GM23338 (cell line): ENCODE data around the gene NKAPD1. TPM values are rescaled to one million over a fixed set of nuclear protein-coding genes. Genes with fewer than 3 reads are reported as not detected.

Source experiments
- ATAC-seq: fragments of 200-7000 bp; cut with Tn5 transposase; 3 replicates; pipeline ENCODE4 v1.9.1; 2020
- DNase-seq: peaks from one replicate; pipeline ENCODE4 v3.0.0-alpha.2; 2015; ENCODE audit warnings: low spot score
- H2AFZ ChIP-seq: fragments of 200-600 bp; sonication (generic); 2 replicates; pipeline ENCODE4 v1.8.0; 2016; ENCODE audit warnings: antibody characterized with exemption, mild to moderate bottlenecking, moderate library complexity
- H3F3A ChIP-seq: fragments of 200-600 bp; sonication (generic); replicated peaks from 2 replicates; pipeline ENCODE4 v1.8.0; 2017; ENCODE audit warnings: antibody characterized with exemption, mixed run types, low read depth
- H3K27ac ChIP-seq: fragments of 200-600 bp; sonication (generic); 2 replicates; pipeline ENCODE4 v1.6.1; 2016; ENCODE audit warnings: low read depth
- H3K27me3 ChIP-seq: fragments of 200-600 bp; sonication (generic); 2 replicates; pipeline ENCODE4 v1.8.0; 2016; ENCODE audit warnings: mild to moderate bottlenecking, mixed run types, moderate library complexity; ENCODE audit not compliant: insufficient read depth
- H3K36me3 ChIP-seq: fragments of 200-600 bp; sonication (generic); 2 replicates; pipeline ENCODE4 v1.8.0; 2016; ENCODE audit warnings: mild to moderate bottlenecking; ENCODE audit not compliant: insufficient read depth
- H3K4me1 ChIP-seq: fragments of 200-600 bp; sonication (generic); 2 replicates; pipeline ENCODE4 v1.8.0; 2016; ENCODE audit warnings: mild to moderate bottlenecking, moderate library complexity; ENCODE audit not compliant: insufficient read depth
- H3K4me2 ChIP-seq: fragments of 200-600 bp; sonication (generic); 2 replicates; pipeline ENCODE4 v1.7.1; 2017; ENCODE audit warnings: mixed run types
- H3K4me3 ChIP-seq: fragments of 200-600 bp; sonication (generic); 2 replicates; pipeline ENCODE4 v1.6.1; 2016; ENCODE audit warnings: mixed run types
- H3K79me2 ChIP-seq: fragments of 200-600 bp; sonication (generic); replicated peaks from 2 replicates; pipeline ENCODE4 v1.8.0; 2017; ENCODE audit warnings: mild to moderate bottlenecking; ENCODE audit not compliant: insufficient read depth
- H3K9me2 ChIP-seq: fragments of 200-600 bp; sonication (generic); 2 replicates; pipeline ENCODE4 v1.8.0; 2017; ENCODE audit not compliant: insufficient read depth
- H4K20me1 ChIP-seq: fragments of 200-600 bp; sonication (generic); replicated peaks from 2 replicates; pipeline ENCODE4 v1.8.0; 2017; ENCODE audit warnings: mild to moderate bottlenecking; ENCODE audit not compliant: insufficient read depth
- H3K27ac Mint-ChIP-seq: 2 replicates; pipeline ENCODE4 v1.8.0; 2020; ENCODE audit warnings: inconsistent platforms, mild to moderate bottlenecking, moderate library complexity, mixed read lengths
- H3K27me3 Mint-ChIP-seq: 3 replicates; pipeline ENCODE4 v1.8.0; 2022; ENCODE audit warnings: low read depth, mild to moderate bottlenecking, moderate library complexity, mixed read lengths, inconsistent platforms; ENCODE audit not compliant: insufficient read depth, poor library complexity
- H3K36me3 Mint-ChIP-seq: 3 replicates; pipeline ENCODE4 v1.8.0; 2021; ENCODE audit warnings: low read depth, mild to moderate bottlenecking, inconsistent platforms, moderate library complexity, mixed read lengths
- H3K4me1 Mint-ChIP-seq: 3 replicates; pipeline ENCODE4 v1.8.0; 2020; ENCODE audit warnings: mild to moderate bottlenecking, inconsistent platforms, mixed read lengths
- H3K4me3 Mint-ChIP-seq: 3 replicates; pipeline ENCODE4 v1.8.0; 2021; ENCODE audit warnings: moderate library complexity, mild to moderate bottlenecking, inconsistent platforms, mixed read lengths
- H3K9me3 Mint-ChIP-seq: 3 replicates; pipeline ENCODE4 v1.8.0; 2020; ENCODE audit warnings: moderate library complexity, mild to moderate bottlenecking, inconsistent platforms, mixed read lengths
- EZH2 ChIP-seq: fragments of 200-600 bp; sonication (generic); IDR thresholded peaks from one replicate; pipeline ENCODE4 v1.8.0; 2017; ENCODE audit warnings: antibody characterized with exemption, mild to moderate bottlenecking, low read depth; ENCODE audit not compliant: unreplicated experiment
- EZH2phosphoT487 ChIP-seq: fragments of 200-600 bp; sonication (generic); IDR thresholded peaks from one replicate; pipeline ENCODE4 v1.8.1; 2018; ENCODE audit warnings: antibody characterized with exemption; ENCODE audit not compliant: unreplicated experiment
- POLR2AphosphoS5 ChIP-seq: IDR thresholded peaks from 2 replicates; pipeline ENCODE4 v1.6.1; 2016; ENCODE audit warnings: antibody characterized with exemption, low read depth
- STAT1 ChIP-seq: IDR thresholded peaks from one replicate; pipeline ENCODE4 v1.6.1; 2016; ENCODE audit warnings: antibody characterized with exemption; ENCODE audit not compliant: unreplicated experiment
- polyA plus RNA-seq: library from polyadenylated mRNA; unstranded; fragments of >200 nt; fragmentation: Nextera tagmentation; extraction: Ambion mirVana; gene quantifications from 2 replicates; pipeline ENCODE4 v1.2.1, GENCODE V29; 2016
- total RNA-seq: library from RNA; depleted of rRNA; stranded (reverse); fragments of >200 nt; shearing (Covaris generic); gene quantifications from 2 replicates; pipeline ENCODE4 v1.2.3, GENCODE V29; 2014
- TF ChIP-seq, protein P1 (sequence below), 2 experiments: fragments of 200-600 bp in 1 of 2; sonication (generic) in 1 of 2; conservative IDR thresholded peaks; 2 replicates each; pipeline versions ENCODE4 v1.5.1 to v1.6.1; 2016 to 2017; ENCODE audit warnings: antibody characterized with exemption in 2 of 2, low read depth in 2 of 2, mild to moderate bottlenecking in 2 of 2, moderate library complexity in 1 of 2
- TF ChIP-seq, protein P2 (sequence below): fragments of 250-450 bp; sonication (Bioruptor Pico); IDR thresholded peaks from 2 replicates; pipeline ENCODE4 v1.5.0; 2020; ENCODE audit warnings: mild to moderate bottlenecking, moderate library complexity

NKAPD1 gene
- total and polyA plus RNA-seq, 2 experiments from 2014 or later: 14.6 to 40.6 TPM

DNA sequence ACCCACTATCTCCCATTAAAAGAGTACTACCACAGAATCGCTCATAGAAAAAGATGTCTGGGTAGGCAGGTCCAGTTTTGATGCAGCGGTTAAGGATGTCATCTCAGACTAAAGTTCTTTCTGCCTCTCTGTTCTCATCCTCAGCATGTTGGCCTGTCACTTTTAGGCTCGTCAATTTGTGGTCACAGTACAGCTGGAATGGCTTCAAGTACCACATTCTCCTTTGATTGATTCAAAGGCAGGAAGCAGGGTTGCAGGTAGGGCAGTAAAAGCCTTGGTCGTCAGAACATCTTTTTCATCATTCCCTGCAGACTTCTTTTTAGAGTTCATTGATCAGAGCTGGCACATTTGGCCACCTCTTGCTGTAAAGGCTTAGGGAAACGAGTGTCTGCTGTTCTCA lies 41.3 kb downstream of the NKAPD1 start:
- no peak overlapping the region for H3K4me2 ChIP-seq
- H3K27me3 Mint-ChIP-seq: peaks cover 3% of the 10 kb centered on the region
- no peak for DNase-seq
- H3K9me3 Mint-ChIP-seq: no peaks in the 10 kb centered on the region; the same call in 2 of the 3 replicates
- H2AFZ ChIP-seq: no peak overlapping the region
- no peak overlapping the region for H3K27ac ChIP-seq
- TF ChIP-seq EZH2 (no peak), POLR2AphosphoS5 (no peak), STAT1 (no peak), EZH2phosphoT487 (no peak)
- TF ChIP-seq, protein P1, sequence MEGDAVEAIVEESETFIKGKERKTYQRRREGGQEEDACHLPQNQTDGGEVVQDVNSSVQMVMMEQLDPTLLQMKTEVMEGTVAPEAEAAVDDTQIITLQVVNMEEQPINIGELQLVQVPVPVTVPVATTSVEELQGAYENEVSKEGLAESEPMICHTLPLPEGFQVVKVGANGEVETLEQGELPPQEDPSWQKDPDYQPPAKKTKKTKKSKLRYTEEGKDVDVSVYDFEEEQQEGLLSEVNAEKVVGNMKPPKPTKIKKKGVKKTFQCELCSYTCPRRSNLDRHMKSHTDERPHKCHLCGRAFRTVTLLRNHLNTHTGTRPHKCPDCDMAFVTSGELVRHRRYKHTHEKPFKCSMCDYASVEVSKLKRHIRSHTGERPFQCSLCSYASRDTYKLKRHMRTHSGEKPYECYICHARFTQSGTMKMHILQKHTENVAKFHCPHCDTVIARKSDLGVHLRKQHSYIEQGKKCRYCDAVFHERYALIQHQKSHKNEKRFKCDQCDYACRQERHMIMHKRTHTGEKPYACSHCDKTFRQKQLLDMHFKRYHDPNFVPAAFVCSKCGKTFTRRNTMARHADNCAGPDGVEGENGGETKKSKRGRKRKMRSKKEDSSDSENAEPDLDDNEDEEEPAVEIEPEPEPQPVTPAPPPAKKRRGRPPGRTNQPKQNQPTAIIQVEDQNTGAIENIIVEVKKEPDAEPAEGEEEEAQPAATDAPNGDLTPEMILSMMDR (conservative IDR thresholded peaks at IDR 0.05; ENCODE audit: low read depth in 2 of 2): no peak
- TF ChIP-seq, protein P2, sequence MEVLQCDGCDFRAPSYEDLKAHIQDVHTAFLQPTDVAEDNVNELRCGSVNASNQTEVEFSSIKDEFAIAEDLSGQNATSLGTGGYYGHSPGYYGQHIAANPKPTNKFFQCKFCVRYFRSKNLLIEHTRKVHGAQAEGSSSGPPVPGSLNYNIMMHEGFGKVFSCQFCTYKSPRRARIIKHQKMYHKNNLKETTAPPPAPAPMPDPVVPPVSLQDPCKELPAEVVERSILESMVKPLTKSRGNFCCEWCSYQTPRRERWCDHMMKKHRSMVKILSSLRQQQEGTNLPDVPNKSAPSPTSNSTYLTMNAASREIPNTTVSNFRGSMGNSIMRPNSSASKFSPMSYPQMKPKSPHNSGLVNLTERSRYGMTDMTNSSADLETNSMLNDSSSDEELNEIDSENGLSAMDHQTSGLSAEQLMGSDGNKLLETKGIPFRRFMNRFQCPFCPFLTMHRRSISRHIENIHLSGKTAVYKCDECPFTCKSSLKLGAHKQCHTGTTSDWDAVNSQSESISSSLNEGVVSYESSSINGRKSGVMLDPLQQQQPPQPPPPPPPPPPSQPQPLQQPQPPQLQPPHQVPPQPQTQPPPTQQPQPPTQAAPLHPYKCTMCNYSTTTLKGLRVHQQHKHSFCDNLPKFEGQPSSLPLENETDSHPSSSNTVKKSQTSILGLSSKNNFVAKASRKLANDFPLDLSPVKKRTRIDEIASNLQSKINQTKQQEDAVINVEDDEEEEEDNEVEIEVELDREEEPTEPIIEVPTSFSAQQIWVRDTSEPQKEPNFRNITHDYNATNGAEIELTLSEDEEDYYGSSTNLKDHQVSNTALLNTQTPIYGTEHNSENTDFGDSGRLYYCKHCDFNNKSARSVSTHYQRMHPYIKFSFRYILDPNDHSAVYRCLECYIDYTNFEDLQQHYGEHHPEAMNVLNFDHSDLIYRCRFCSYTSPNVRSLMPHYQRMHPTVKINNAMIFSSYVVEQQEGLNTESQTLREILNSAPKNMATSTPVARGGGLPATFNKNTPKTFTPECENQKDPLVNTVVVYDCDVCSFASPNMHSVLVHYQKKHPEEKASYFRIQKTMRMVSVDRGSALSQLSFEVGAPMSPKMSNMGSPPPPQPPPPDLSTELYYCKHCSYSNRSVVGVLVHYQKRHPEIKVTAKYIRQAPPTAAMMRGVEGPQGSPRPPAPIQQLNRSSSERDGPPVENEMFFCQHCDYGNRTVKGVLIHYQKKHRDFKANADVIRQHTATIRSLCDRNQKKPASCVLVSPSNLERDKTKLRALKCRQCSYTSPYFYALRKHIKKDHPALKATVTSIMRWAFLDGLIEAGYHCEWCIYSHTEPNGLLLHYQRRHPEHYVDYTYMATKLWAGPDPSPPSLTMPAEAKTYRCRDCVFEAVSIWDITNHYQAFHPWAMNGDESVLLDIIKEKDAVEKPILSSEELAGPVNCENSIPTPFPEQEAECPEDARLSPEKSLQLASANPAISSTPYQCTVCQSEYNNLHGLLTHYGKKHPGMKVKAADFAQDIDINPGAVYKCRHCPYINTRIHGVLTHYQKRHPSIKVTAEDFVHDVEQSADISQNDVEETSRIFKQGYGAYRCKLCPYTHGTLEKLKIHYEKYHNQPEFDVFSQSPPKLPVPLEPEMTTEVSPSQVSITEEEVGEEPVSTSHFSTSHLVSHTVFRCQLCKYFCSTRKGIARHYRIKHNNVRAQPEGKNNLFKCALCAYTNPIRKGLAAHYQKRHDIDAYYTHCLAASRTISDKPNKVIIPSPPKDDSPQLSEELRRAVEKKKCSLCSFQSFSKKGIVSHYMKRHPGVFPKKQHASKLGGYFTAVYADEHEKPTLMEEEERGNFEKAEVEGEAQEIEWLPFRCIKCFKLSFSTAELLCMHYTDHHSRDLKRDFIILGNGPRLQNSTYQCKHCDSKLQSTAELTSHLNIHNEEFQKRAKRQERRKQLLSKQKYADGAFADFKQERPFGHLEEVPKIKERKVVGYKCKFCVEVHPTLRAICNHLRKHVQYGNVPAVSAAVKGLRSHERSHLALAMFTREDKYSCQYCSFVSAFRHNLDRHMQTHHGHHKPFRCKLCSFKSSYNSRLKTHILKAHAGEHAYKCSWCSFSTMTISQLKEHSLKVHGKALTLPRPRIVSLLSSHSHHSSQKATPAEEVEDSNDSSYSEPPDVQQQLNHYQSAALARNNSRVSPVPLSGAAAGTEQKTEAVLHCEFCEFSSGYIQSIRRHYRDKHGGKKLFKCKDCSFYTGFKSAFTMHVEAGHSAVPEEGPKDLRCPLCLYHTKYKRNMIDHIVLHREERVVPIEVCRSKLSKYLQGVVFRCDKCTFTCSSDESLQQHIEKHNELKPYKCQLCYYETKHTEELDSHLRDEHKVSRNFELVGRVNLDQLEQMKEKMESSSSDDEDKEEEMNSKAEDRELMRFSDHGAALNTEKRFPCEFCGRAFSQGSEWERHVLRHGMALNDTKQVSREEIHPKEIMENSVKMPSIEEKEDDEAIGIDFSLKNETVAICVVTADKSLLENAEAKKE (CRISPR knock-in tag): no peak
- H3K4me3 ChIP-seq: no peak overlapping the region
- no peaks in the 10 kb centered on the region for H3K36me3 Mint-ChIP-seq
- no peak overlapping the region for H3K4me3 Mint-ChIP-seq
- no peaks in the 10 kb centered on the region for H3K36me3 ChIP-seq
- H3K4me1 Mint-ChIP-seq: no peaks in the 10 kb centered on the region
- no peak overlapping the region for H3K27ac Mint-ChIP-seq
- no peaks in the 10 kb centered on the region for H4K20me1 ChIP-seq
- no peak for ATAC-seq
- H3F3A ChIP-seq: no peaks in the 10 kb centered on the region
- H3K79me2 ChIP-seq: no peaks in the 10 kb centered on the region
- H3K9me2 ChIP-seq: no peaks in the 10 kb centered on the region
- H3K27me3 ChIP-seq: no peaks in the 10 kb centered on the region
- no peaks in the 10 kb centered on the region for H3K4me1 ChIP-seq
